Mammary epithelial cell (primary cell): Measurements from ENCODE around the gene SDC3.

Source experiments
- CTCF ChIP-seq, 2 donors: IDR thresholded peaks in 1 of 2; conservative IDR thresholded peaks in 1 of 2; 2 replicates each; pipeline ENCODE4 v1.5.1; 2011 to 2012; ENCODE audit warnings: inconsistent platforms in 2 of 2, low read length in 2 of 2, mild to moderate bottlenecking in 2 of 2, control low read depth in 1 of 2, low read depth in 1 of 2; ENCODE audit not compliant: insufficient read depth in 1 of 2; ENCODE audit errors: extremely low read depth in 1 of 2
- EZH2 ChIP-seq: IDR thresholded peaks from 2 replicates; pipeline ENCODE4 v1.6.1; 2012; ENCODE audit warnings: low read length, inconsistent platforms, borderline replicate concordance

GRCh38 chr1:30947212-30947611 lies 38.7 kb upstream of the SDC3 start:
- TF ChIP-seq CTCF (conservative IDR thresholded peaks at IDR 0.05 in 1 of 2, IDR thresholded peaks at IDR 0.05 in 1 of 2; ENCODE audit: extremely low read depth in 1 of 2, insufficient read depth in 1 of 2, low read depth in 1 of 2, low read length in 2 of 2), result no peak
- TF ChIP-seq EZH2, result no peak
